K562 (cell line): ENCODE data around the gene KCP. TPM values are rescaled to one million over a fixed set of nuclear protein-coding genes. Genes with fewer than 3 reads are reported as not detected.
A peak's percentile ranks its signal among the peaks of the same experiment; 100 is the strongest.

Experiments
- ARNT ChIP-seq, 2 experiments: fragments of 450-650 bp; IDR thresholded peaks; 2 replicates each; pipeline ENCODE4 v1.6.1; 2016; ENCODE audit warnings: mild to moderate bottlenecking in 1 of 2
- BACH1 ChIP-seq: fragments of 200-800 bp; sonication (Bioruptor generic); IDR thresholded peaks from 2 replicates; pipeline ENCODE4 v1.6.1; 2016; ENCODE audit warnings: missing genetic modification characterization, missing compliant biosample characterization
- CREB1 ChIP-seq, 2 experiments: sonication (generic) in 1 of 2; formaldehyde crosslinking in 1 of 2; IDR thresholded peaks; 2 replicates each; pipeline versions ENCODE4 v1.6.1 to v1.8.0; 2012 to 2022; ENCODE audit warnings: inconsistent platforms in 1 of 2, mild to moderate bottlenecking in 1 of 2, missing genetic modification reagents in 1 of 2, moderate library complexity in 1 of 2
- DPF2 ChIP-seq: fragments of 450-650 bp; IDR thresholded peaks from 2 replicates; pipeline ENCODE4 v1.6.1; 2016
- EWSR1 ChIP-seq: fragments of 450-650 bp; IDR thresholded peaks from 2 replicates; pipeline ENCODE4 v1.6.1; 2018; ENCODE audit warnings: borderline replicate concordance, mild to moderate bottlenecking, low read depth, moderate library complexity; ENCODE audit not compliant: partially characterized antibody
- FOSL1 ChIP-seq: fragments of 200-800 bp; sonication (Bioruptor generic); conservative IDR thresholded peaks from 2 replicates; pipeline ENCODE4 v1.6.1; 2016; ENCODE audit warnings: missing genetic modification characterization, missing compliant biosample characterization
- LARP7 ChIP-seq: fragments of 450-650 bp; IDR thresholded peaks from 2 replicates; pipeline ENCODE4 v1.6.1; 2016
- MAFK ChIP-seq: IDR thresholded peaks from 2 replicates; pipeline ENCODE4 v1.6.1; 2011; ENCODE audit warnings: low read length, improper control_type of control experiment
- PHB2 ChIP-seq: fragments of 450-650 bp; IDR thresholded peaks from 2 replicates; pipeline ENCODE4 v1.6.1; 2017; ENCODE audit warnings: low read depth
- RBM39 ChIP-seq: fragments of 200-400 bp; formaldehyde crosslinking; optimal IDR thresholded peaks from 2 replicates; pipeline ENCODE3; 2018; ENCODE audit warnings: low read depth, low read length
- TBP ChIP-seq: optimal IDR thresholded peaks from 2 replicates; pipeline ENCODE3; 2011; ENCODE audit warnings: low read depth, low read length, improper control_type of control experiment
- TRIM24 ChIP-seq, 2 experiments: fragments of 450-650 bp; IDR thresholded peaks; 2 replicates each; pipeline ENCODE4 v1.6.1; 2016
- XRCC5 ChIP-seq: fragments of 200-400 bp; formaldehyde crosslinking; IDR thresholded peaks from 2 replicates; pipeline ENCODE4 v1.6.1; 2017; ENCODE audit warnings: low read depth, mild to moderate bottlenecking, low read length
- ZNF239 ChIP-seq: fragments of 250-450 bp; sonication (Bioruptor Pico); IDR thresholded peaks from 2 replicates; pipeline ENCODE4 v1.4.0; 2020; ENCODE audit warnings: mild to moderate bottlenecking
- ZNF263 ChIP-seq: sonication (generic); formaldehyde crosslinking; IDR thresholded peaks from 2 replicates; pipeline ENCODE4 v1.8.0; 2022; ENCODE audit warnings: mild to moderate bottlenecking, missing genetic modification reagents, borderline replicate concordance
- ZNF395 ChIP-seq: fragments of 200-800 bp; sonication (Bioruptor generic); IDR thresholded peaks from 2 replicates; pipeline ENCODE4 v1.6.1; 2017; ENCODE audit warnings: missing genetic modification characterization, missing compliant biosample characterization
- ZNF561 ChIP-seq: fragments of 450-650 bp; formaldehyde crosslinking; conservative IDR thresholded peaks from 2 replicates; pipeline ENCODE4 v1.4.0; 2020; ENCODE audit warnings: mild to moderate bottlenecking, moderate library complexity
- ZNF592 ChIP-seq: fragments of 450-650 bp; IDR thresholded peaks from 2 replicates; pipeline ENCODE4 v1.6.1; 2017; ENCODE audit warnings: antibody characterized with exemption, mild to moderate bottlenecking
- ZNF76 ChIP-seq: fragments of 250-450 bp; sonication (Bioruptor Pico); IDR thresholded peaks from 2 replicates; pipeline ENCODE4 v1.4.0; 2020; ENCODE audit warnings: mild to moderate bottlenecking, moderate library complexity, borderline replicate concordance
- polyA plus RNA-seq, 8 experiments: library from polyadenylated mRNA; depleted of rRNA in 4 of 8; stranded (reverse) in 5 of 8; unstranded in 3 of 8; fragments of >200 nt; fragmentation: Nextera tagmentation in 2 of 8; fragmentation: Illumina TruSeq in 1 of 8; extraction: Ambion mirVana in 2 of 8; extraction: Trizol in 1 of 8; gene quantifications; 2 replicates each; pipeline versions ENCODE4 v1.2.1 to v1.2.3, GENCODE V29; 2011 to 2014; ENCODE audit warnings: inconsistent platforms in 1 of 8, missing spikeins in 1 of 8
- total RNA-seq, 7 experiments: library from RNA; depleted of rRNA in 6 of 7; stranded (reverse); fragments of >200 nt in 6 of 7; fragmentation: Illumina TruSeq in 2 of 7; extraction: Trizol in 2 of 7; gene quantifications; 2 replicates each; pipeline versions ENCODE4 v1.2.1 to v1.2.3, GENCODE V29; 2011 to 2021; ENCODE audit warnings: low replicate concordance in 1 of 7
- TF ChIP-seq, protein P1 (sequence below): fragments of 450-650 bp; formaldehyde crosslinking; IDR thresholded peaks from 2 replicates; pipeline ENCODE4 v1.4.0; 2022; ENCODE audit warnings: missing genetic modification characterization

The KCP gene
- total and polyA plus RNA-seq, 9 of the 15 experiments (the other 6 are each of a cell fraction or from before 2014, with no cell fraction given): 0.06 to 0.17 (median 0.12) TPM; not detected in 3

DNA sequence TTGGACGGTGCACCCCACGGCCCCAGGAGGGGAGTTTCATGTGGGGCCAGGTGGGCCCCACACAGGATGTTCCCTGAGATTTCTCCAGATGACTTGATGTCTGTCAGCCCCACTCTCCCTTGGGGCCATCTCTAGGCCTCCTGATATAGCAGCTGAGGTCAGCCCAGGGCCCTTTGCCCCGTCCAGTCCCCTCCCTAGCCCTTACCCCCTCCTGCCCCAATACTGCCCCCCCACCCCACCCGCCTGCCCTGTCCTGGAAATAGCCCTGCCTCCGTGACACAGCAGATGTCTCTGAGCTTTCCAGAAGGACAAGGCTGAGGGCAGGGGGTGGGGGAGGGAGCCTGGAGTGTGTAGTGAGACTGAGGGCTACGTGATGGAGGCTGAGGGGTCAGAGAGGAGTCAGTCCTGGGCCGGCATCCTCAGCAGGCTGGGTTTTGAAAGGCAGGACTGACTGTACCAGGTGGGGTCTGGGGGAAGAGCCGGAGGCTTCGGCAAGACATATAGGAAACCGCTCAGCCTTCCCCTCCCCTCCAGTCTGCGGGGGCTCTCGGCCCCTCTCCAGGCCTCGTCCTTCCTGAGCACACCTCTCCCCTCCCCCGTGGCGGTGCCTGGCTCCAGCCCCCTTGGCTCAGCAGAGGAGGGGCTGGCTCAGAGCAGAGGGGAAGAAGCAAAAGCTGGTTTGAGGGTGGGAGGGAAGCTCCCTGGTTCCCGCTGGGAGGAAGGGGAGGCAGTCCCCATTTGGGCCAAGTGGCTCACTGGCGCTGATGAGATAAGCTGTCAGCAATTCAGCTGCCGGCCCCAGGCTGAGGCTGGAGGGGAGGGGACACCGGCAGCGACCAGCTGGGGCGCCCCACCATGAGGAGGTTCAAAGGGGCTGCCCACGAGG lies 78.3 kb downstream of the KCP start (continued):
- TF ChIP-seq ZNF395 (peak; percentile 80), MAFK (0 out of 2 replicates have a peak, but pooled peaks have one; percentile 14), DPF2 (peak; percentile 86), ZNF263 (CRISPR knock-in tag) (peak; percentile 94), LARP7 (0 out of 2 replicates have a peak, but pooled peaks have one; percentile 87), TRIM24 (IDR thresholded peaks at IDR 0.05) (peak; percentile 11 to 60; a peak in 1 of 4 replicates), BACH1 (tag) (0 out of 2 replicates have a peak, but pooled peaks have one; percentile 41), RBM39 (no peak), ZNF239 (no peak), ARNT (IDR thresholded peaks at IDR 0.05) (peak in 1 of 2 experiments; percentile 32; a peak in 2 of 4 replicates), ZNF76 (CRISPR knock-in tag) (no peak), FOSL1 (tag) (peak; percentile 52; the same call in 1 of the 2 replicates), TBP (peak; percentile 31), XRCC5 (peak; percentile 81), ZNF592 (peak; percentile 84), PHB2 (no peak; the same call in 1 of the 2 replicates), EWSR1 (no peak), ZNF561 (CRISPR knock-in tag) (no peak), CREB1 (IDR thresholded peaks at IDR 0.05) (peak; percentile 24; the same call in 1 of the 2 replicates), CREB1 (CRISPR knock-in tag; IDR thresholded peaks at IDR 0.05) (no peak)
- TF ChIP-seq, protein P1, sequence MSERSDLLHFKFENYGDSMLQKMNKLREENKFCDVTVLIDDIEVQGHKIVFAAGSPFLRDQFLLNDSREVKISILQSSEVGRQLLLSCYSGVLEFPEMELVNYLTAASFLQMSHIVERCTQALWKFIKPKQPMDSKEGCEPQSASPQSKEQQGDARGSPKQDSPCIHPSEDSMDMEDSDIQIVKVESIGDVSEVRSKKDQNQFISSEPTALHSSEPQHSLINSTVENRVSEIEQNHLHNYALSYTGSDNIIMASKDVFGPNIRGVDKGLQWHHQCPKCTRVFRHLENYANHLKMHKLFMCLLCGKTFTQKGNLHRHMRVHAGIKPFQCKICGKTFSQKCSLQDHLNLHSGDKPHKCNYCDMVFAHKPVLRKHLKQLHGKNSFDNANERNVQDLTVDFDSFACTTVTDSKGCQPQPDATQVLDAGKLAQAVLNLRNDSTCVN (CRISPR knock-in tag): peak; percentile 67; the same call in 1 of the 2 replicates
